Smooth muscle cell (in vitro differentiated cells): ENCODE results near the gene GHSR. TPM values are rescaled to one million over a fixed set of nuclear protein-coding genes. Genes with fewer than 3 reads are reported as not detected.

Experiments
- DNase-seq: peaks from one replicate; lab custom pipeline; 2025; ENCODE audit not compliant: unreplicated experiment; lab: John Stamatoyannopoulos, UW
- H2AFZ ChIP-seq: fragments of 200-600 bp; sonication (generic); 2 replicates; pipeline ENCODE4 v1.6.0; 2016; ENCODE audit warnings: antibody characterized with exemption, low read depth, mild to moderate bottlenecking
- H3F3A ChIP-seq: fragments of 200-600 bp; sonication (generic); 2 replicates; pipeline ENCODE4 v1.6.0; 2017; ENCODE audit warnings: antibody characterized with exemption, low read depth
- H3K27ac ChIP-seq: fragments of 200-600 bp; sonication (generic); 2 replicates; pipeline ENCODE4 v1.5.1; 2016; ENCODE audit warnings: low read depth, mild to moderate bottlenecking
- H3K27me3 ChIP-seq: fragments of 200-600 bp; sonication (generic); 2 replicates; pipeline ENCODE4 v1.6.1; 2016; ENCODE audit warnings: low read depth, mild to moderate bottlenecking
- H3K36me3 ChIP-seq: fragments of 200-600 bp; sonication (generic); 2 replicates; pipeline ENCODE4 v1.5.1; 2016; ENCODE audit warnings: low read depth
- H3K4me1 ChIP-seq: fragments of 200-600 bp; sonication (generic); 2 replicates; pipeline ENCODE4 v1.5.1; 2016; ENCODE audit warnings: low read depth
- H3K4me2 ChIP-seq: fragments of 200-600 bp; sonication (generic); 2 replicates; pipeline ENCODE4 v1.6.0; 2016; ENCODE audit warnings: mild to moderate bottlenecking
- H3K4me3 ChIP-seq: fragments of 200-600 bp; sonication (generic); 2 replicates; pipeline ENCODE4 v1.5.1; 2016; ENCODE audit warnings: mild to moderate bottlenecking
- H3K79me2 ChIP-seq: fragments of 200-600 bp; sonication (generic); 2 replicates; pipeline ENCODE4 v1.6.0; 2016; ENCODE audit warnings: low read depth, mild to moderate bottlenecking
- H3K9ac ChIP-seq: fragments of 200-600 bp; sonication (generic); 2 replicates; pipeline ENCODE4 v1.6.0; 2016; ENCODE audit warnings: low read depth
- H3K9me3 ChIP-seq: fragments of 200-600 bp; sonication (generic); replicated peaks from 2 replicates; pipeline ENCODE4 v1.5.1; 2016; ENCODE audit warnings: low read depth
- H4K20me1 ChIP-seq: fragments of 200-600 bp; sonication (generic); 2 replicates; pipeline ENCODE4 v1.6.0; 2016; ENCODE audit warnings: low read depth
- WGBS: methylation state at CpG from one replicate; pipeline ENCODE4 v1.1.7; 2016; ENCODE audit warnings: low lambda C conversion rate; 5-methylcytosine and 5-hydroxymethylcytosine counted together
- polyA plus RNA-seq: library from polyadenylated mRNA; unstranded; fragments of >200 nt; fragmentation: Nextera tagmentation; extraction: Ambion mirVana; gene quantifications from 2 replicates; pipeline ENCODE4 v1.2.1, GENCODE V29; 2016
- total RNA-seq: library from RNA; depleted of rRNA; stranded (reverse); fragments of >200 nt; gene quantifications from 2 replicates; pipeline ENCODE4 v1.2.3, GENCODE V29; 2014
- TF ChIP-seq, protein P1 (sequence below): fragments of 200-600 bp; sonication (generic); IDR thresholded peaks from 2 replicates; pipeline ENCODE4 v1.5.1; 2017; ENCODE audit warnings: borderline replicate concordance, mild to moderate bottlenecking, antibody characterized with exemption; ENCODE audit not compliant: insufficient read depth, poor library complexity, severe bottlenecking

GHSR gene
- total and polyA plus RNA-seq, 2 experiments from 2014 or later = not detected

DNA sequence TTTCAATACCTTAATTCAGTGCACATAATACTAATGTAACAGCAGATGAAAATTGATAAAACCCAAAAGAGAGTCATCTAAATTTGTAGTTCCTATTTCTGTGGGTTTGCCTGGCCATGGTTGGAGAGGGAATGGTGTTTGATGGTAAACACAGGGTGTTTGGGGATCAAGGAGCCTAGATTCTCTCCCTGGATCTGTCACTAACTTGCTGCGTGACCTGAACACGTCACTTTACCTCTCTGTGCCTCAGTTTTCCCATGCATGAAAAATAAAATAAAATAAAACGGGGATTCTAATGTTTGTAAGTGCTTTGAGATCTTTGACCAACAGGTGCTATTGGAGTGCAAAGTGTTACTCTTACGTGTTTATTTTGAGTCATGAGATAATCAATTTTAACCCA is 49.8 kb downstream of the GHSR start:
- H3F3A ChIP-seq = peaks cover 26% of the 10 kb centered on the region
- H3K36me3 ChIP-seq = peaks cover 22% of the 10 kb centered on the region
- no peaks in the 10 kb centered on the region for H3K4me1 ChIP-seq
- no peaks in the 10 kb centered on the region for H3K9me3 ChIP-seq
- H3K27ac ChIP-seq = no peak overlapping the region
- WGBS = 98% methylated on average over 4 of the region's 4 CpGs
- H3K9ac ChIP-seq = no peak overlapping the region
- DNase-seq = no peak
- no peak overlapping the region for H3K4me3 ChIP-seq
- H2AFZ ChIP-seq = no peak overlapping the region
- no peak overlapping the region for H3K4me2 ChIP-seq
- peaks cover 65% of the 10 kb centered on the region for H4K20me1 ChIP-seq
- TF ChIP-seq, protein P1, sequence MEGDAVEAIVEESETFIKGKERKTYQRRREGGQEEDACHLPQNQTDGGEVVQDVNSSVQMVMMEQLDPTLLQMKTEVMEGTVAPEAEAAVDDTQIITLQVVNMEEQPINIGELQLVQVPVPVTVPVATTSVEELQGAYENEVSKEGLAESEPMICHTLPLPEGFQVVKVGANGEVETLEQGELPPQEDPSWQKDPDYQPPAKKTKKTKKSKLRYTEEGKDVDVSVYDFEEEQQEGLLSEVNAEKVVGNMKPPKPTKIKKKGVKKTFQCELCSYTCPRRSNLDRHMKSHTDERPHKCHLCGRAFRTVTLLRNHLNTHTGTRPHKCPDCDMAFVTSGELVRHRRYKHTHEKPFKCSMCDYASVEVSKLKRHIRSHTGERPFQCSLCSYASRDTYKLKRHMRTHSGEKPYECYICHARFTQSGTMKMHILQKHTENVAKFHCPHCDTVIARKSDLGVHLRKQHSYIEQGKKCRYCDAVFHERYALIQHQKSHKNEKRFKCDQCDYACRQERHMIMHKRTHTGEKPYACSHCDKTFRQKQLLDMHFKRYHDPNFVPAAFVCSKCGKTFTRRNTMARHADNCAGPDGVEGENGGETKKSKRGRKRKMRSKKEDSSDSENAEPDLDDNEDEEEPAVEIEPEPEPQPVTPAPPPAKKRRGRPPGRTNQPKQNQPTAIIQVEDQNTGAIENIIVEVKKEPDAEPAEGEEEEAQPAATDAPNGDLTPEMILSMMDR = no peak
- H3K27me3 ChIP-seq = no peaks in the 10 kb centered on the region
- H3K79me2 ChIP-seq = peaks cover 16% of the 10 kb centered on the region

DNA sequence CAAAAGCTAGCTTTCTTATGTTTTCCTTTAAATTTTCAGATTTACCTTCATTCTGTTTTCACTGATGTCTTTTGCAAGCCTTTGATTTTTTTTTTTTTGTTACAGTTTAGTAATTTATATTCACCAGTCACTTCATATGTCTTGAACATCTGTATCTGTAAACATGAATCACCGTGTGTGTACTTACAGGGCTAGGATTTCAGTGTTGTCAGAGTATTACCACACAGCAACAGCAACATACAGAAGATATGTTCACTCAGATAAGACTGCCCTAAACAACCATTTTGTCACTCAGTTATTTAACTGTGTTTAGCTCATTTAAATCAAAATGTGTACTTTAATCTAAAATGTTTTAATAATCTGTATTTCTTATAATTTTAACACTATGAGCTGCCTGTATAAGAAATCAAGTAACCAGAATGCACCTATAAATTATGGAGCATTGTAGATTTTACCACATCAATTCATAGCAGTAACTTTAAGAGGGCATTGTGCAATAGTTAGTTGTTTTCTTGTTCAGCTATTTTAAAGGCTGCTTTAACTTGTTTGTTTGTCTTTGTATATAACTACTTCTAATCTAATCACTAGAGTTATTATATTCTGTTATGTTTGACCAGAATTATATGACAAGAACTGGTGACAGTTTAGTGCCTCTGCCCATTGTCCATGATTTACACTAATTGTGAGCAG is 50.4 kb downstream of the GHSR start:
- Histone ChIP-seq H3K79me2 (peaks cover 16% of the 10 kb centered on the region), H3F3A (peaks cover 19% of the 10 kb centered on the region), H3K9ac (no peak overlapping the region), H3K9me3 (no peaks in the 10 kb centered on the region), H4K20me1 (peaks cover 71% of the 10 kb centered on the region), H3K4me1 (no peaks in the 10 kb centered on the region), H3K4me3 (no peak overlapping the region), H3K27me3 (no peaks in the 10 kb centered on the region), H3K4me2 (no peak overlapping the region), H3K36me3 (peaks cover 22% of the 10 kb centered on the region), H3K27ac (peak overlapping the region; percentile 26), H2AFZ (no peak overlapping the region)
- no peak for DNase-seq
- 36% methylated on average over 1 of the region's 1 CpG for WGBS
- TF ChIP-seq, protein P1 = no peak

DNA sequence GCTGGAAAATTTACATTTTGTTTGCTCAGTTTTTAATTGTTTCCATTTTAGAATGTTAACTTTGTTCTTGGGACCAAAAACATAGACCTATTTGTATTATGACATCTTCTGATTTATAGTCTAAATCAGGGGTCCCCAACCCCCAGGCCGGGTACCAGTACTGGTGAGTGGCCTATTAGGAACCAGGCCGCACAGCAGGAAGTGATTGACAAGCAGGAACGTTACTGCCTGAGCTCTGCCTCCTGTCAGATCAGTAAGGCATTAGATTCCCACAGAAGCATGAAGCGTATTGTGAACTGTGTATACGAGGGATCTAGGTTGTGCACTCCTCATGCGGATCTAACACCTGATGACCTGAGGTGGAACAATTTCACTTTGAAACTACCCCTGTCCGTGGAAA is 51.9 kb downstream of the GHSR start:
- Histone ChIP-seq H3K4me1 (no peaks in the 10 kb centered on the region), H3F3A (peaks cover 24% of the 10 kb centered on the region), H3K27me3 (no peaks in the 10 kb centered on the region), H3K4me3 (no peak overlapping the region), H3K27ac (no peak overlapping the region), H2AFZ (no peak overlapping the region), H4K20me1 (peaks cover 83% of the 10 kb centered on the region), H3K9ac (no peak overlapping the region), H3K9me3 (no peaks in the 10 kb centered on the region), H3K79me2 (peaks cover 16% of the 10 kb centered on the region), H3K4me2 (no peak overlapping the region), H3K36me3 (peaks cover 25% of the 10 kb centered on the region)
- DNase-seq = no peak
- 90% methylated on average over 7 of the region's 7 CpGs for WGBS
- TF ChIP-seq, protein P1 = no peak

DNA sequence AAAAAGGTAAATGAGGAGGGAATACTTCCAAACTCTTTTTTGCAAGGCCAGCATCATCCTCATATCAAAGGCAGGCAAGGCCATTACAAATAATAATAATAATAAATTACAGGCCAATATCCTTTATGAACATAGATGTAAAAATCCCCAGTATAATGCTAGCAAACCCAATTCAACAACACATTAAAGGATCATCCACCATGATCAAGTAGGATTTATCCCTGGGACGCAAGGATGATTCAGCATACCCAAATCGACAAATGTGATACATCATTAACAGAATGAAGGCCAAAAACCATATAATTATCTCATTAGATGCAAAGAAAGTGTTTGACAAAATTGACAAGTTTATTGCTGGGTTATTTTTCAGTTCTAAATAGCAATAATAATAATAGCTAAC is 53.6 kb downstream of the GHSR start:
- peaks cover 94% of the 10 kb centered on the region for H4K20me1 ChIP-seq
- WGBS = 95% methylated on average over 2 of the region's 2 CpGs
- H3K79me2 ChIP-seq = peaks cover 25% of the 10 kb centered on the region
- TF ChIP-seq, protein P1 = no peak
- H3K9me3 ChIP-seq = no peaks in the 10 kb centered on the region
- H3K27ac ChIP-seq = peak overlapping the region; percentile 9
- H3K36me3 ChIP-seq = peaks cover 19% of the 10 kb centered on the region
- no peaks in the 10 kb centered on the region for H3K27me3 ChIP-seq
- H3K4me1 ChIP-seq = no peaks in the 10 kb centered on the region
- no peak overlapping the region for H3K4me2 ChIP-seq
- peaks cover 36% of the 10 kb centered on the region for H3F3A ChIP-seq
- DNase-seq = no peak
- H3K9ac ChIP-seq = no peak overlapping the region
- H3K4me3 ChIP-seq = no peak overlapping the region
- H2AFZ ChIP-seq = no peak overlapping the region
